Fibroblast of the aortic adventitia (primary cell): Measurements from ENCODE around the gene TMPRSS3. TPM values are rescaled to one million over a fixed set of nuclear protein-coding genes. Genes with fewer than 3 reads are reported as not detected.

Experiments used
- DNase-seq: peaks from one replicate; pipeline ENCODE4 v3.0.0-alpha.2; 2010; ENCODE audit warnings: low read depth
- H3K4me3 ChIP-seq: 2 replicates; pipeline ENCODE4 v1.5.1; 2011; ENCODE audit warnings: low read depth, mild to moderate bottlenecking, control low read depth, low read length, moderate library complexity
- total RNA-seq: library from RNA; depleted of rRNA; stranded (reverse); fragments of >200 nt; gene quantifications from 2 replicates; pipeline ENCODE4 v1.2.3, GENCODE V29; 2012; ENCODE audit warnings: low replicate concordance
- TF ChIP-seq, protein P1 (sequence below): IDR thresholded peaks from 2 replicates; pipeline ENCODE4 v1.5.1; 2011; ENCODE audit warnings: mild to moderate bottlenecking, low read length, control low read depth, inconsistent platforms; ENCODE audit not compliant: insufficient read depth

Gene TMPRSS3
- total RNA-seq, 1 donor: not detected

DNA sequence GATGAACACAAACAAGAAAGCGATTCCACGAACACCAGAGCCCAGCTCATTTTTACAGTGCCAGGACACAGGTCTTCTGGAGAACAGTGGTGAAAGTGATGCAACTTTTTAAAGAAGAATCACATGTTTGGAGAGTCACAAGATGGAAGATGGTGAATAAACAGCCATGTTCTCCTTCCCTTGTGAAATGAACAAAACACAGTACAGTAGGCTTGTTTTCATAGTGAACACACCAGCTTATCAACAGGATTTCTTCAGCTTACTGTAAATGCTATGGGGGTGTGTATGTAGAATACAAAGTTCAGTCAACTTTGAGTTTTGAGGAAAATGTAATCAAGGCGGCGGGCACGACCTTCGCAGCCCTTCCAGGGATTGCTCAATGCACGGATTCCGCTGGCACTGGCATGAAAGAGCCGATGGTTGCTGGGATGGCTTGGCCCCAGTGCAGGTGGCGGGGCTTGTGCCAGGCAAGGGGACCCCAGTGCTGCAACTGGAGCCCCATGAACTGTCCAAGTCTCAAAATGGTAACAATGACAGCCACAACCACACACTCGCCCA lies 9.7 kb downstream of the TMPRSS3 start:
- H3K4me3 ChIP-seq: no peak overlapping the region
- TF ChIP-seq, protein P1, sequence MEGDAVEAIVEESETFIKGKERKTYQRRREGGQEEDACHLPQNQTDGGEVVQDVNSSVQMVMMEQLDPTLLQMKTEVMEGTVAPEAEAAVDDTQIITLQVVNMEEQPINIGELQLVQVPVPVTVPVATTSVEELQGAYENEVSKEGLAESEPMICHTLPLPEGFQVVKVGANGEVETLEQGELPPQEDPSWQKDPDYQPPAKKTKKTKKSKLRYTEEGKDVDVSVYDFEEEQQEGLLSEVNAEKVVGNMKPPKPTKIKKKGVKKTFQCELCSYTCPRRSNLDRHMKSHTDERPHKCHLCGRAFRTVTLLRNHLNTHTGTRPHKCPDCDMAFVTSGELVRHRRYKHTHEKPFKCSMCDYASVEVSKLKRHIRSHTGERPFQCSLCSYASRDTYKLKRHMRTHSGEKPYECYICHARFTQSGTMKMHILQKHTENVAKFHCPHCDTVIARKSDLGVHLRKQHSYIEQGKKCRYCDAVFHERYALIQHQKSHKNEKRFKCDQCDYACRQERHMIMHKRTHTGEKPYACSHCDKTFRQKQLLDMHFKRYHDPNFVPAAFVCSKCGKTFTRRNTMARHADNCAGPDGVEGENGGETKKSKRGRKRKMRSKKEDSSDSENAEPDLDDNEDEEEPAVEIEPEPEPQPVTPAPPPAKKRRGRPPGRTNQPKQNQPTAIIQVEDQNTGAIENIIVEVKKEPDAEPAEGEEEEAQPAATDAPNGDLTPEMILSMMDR: no peak
- no peak for DNase-seq

DNA sequence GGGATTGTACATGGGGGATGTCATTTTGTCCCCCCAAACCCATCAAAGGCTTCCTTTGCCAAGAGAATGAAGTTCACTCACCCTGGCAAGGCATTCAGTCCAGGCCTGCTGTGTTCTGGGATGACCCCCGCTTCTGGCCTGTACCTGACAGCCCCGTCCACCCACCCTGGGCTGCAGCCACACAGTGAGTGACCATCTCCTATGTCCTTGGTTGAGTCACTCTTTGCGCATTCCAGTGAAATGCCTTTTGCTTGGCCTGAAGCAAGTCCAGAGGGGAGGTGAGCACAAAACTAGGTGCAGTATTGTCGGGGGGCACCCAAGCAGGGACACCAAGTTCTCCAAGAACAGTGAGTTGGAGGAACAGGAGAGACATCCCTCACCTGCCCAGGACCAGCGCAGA lies 10.2 kb downstream of the TMPRSS3 start:
- DNase-seq: no peak
- TF ChIP-seq, protein P1: no peak
- no peak overlapping the region for H3K4me3 ChIP-seq

- TF ChIP-seq, protein P1: no peak
These were observed 10.9 kb downstream of the TMPRSS3 start for GRCh38 chr21:42384989-42385388.

GRCh38 chr21:42384156-42384945 lies 11.5 kb downstream of the TMPRSS3 start:
- TF ChIP-seq, protein P1: no peak
- no peak for DNase-seq
- no peak overlapping the region for H3K4me3 ChIP-seq

More at GRCh38 chr21:42384989-42385388, 10.9 kb downstream of the TMPRSS3 start:
- no peak overlapping the region for H3K4me3 ChIP-seq
- no peak for DNase-seq

GRCh38 chr21:42383331-42383730 lies 12.5 kb downstream of the TMPRSS3 start:
- TF ChIP-seq, protein P1: no peak
- no peak overlapping the region for H3K4me3 ChIP-seq
- no peak for DNase-seq

- TF ChIP-seq, protein P1: no peak
- DNase-seq: no peak
These were observed 12.9 kb downstream of the TMPRSS3 start for GRCh38 chr21:42382915-42383314.

More at GRCh38 chr21:42382915-42383314, 12.9 kb downstream of the TMPRSS3 start:
- H3K4me3 ChIP-seq: no peak overlapping the region
